HG02981 (cell line): ENCODE results near the gene VCL.
"Not testable (repeated sequence)": the region's sequence is repeated elsewhere in the genome, so short reads cannot be mapped to it uniquely, and the experiment has no call there.

Experiments used
- ATAC-seq: cut with Tn5 transposase; IDR thresholded peaks from one replicate; pipeline ENCODE4 v1.9.1; 2021; ENCODE audit warnings: mild to moderate bottlenecking, moderate library complexity; ENCODE audit not compliant: unreplicated experiment

The VCL gene

DNA sequence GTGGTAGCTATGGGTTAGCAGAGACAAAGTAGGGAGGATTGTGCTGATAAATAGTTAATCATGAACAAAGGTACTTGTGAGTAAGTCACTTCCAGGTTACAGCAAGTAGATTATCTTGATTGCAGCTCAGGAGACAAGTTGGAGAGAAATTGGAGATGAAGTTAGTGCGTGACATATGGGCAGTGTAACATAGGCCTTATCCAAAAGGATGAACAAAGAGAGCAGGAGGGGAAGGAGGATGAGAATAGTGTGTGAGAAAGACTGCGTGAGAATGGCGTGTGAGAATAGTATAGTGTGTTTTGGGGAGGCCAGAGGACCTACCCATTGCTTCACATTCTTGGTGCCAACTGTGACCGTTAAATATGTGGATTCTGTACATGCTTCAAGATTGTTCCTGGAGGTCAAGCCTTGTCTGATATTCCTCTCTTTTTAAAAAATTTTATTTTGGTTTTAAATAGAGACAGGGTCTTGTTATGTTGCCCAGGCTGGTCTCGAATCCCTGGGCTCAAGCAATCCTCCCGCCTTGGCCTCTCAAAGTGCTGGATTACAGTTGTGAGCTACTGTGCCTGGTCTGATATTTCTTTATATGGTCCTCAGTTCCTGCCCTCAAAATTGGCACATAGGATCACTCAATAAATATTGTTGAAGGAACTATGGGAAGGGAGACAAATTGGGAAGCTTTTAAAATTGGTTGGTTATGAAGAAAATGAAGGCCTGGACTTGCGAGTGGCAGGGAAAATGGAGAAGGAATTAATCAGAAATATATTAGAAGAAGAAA, 3.2 kb downstream of the VCL start:
- no peak for ATAC-seq

DNA sequence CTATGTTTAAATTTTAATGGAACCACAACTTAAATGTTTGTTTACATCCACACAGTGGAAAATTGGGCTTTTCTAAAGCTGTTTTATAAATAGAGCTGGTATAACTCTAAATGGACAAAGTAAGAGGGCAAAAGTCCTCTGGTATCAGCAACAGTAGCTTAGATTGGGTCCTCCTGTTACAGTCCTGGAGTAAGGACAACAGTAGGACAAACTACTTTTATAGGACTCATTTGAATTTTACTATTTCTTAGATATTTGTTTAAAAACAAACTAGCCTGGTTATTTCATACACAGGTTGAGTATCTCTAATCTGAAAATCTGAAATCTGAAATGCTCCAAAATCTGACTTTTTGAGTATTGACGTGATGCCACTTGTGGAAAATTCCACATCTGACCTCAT, 8.4 kb downstream of the VCL start:
- no peak for ATAC-seq

DNA sequence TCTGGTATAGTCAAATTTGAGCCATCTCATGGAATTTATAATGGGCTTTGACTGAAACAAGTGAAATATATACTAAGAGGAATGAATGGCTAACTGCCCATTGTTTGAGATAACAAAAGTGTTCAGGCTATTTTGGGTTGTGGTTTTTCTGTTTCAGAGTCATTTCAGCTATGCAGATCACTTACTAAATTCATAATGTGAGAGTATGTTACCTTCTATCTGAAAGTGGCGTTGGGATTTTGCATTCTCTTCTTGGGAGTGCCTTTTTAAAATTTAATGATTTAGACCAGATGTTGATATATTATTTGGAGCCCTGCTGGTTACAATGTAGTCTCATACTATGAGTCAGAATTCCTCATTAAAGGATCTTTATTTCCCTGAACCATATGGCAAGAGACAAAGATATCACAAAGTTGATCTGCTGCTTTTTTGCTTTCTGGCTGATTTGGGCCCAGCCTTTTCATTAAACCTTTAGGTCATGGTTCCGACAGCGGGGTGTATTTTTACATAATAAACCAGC, 10.4 kb downstream of the VCL start:
- peak; percentile 64 for ATAC-seq

GRCh38 chr10:74011017-74011416, 13.1 kb downstream of the VCL start:
- no peak for ATAC-seq

DNA sequence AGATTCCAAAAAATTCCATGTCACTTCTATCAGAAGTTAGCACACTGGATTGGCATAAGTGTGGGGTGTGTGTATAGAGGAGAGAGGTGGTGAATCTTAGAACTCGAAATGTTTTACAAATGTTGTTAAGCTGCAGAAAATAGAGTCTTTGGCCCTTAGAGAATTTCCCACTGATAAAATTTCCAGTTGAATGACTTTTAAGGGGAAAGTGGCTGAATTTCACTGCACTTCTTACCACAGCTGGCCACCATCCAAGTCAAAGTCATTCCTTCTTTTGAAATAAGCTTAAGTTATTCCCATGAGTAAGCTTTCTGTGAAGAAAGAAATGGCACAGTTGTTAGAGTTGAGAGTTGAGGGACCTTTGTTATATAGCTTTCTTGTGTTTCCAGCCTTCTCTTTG, 13.9 kb downstream of the VCL start:
- ATAC-seq = no peak

DNA sequence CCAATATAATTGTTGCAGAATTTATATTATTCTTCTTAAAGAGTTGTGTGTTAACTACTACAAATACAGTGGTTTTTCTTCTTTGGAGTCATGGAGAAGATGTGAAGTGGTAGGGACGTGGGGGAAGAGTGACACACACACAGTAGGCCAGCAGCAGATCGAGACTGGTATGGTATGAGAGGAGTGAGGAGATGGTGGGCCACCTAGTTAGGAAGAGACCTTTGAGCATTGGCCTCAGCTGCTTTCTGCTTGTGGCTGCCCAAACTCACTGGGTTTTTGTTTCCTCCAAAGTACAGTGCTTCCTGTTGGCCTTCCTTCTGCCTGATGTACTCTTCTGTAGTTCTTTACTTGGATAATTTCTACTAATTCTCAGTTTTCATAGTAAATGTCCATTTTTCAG, 14.6 kb downstream of the VCL start:
- ATAC-seq = no peak

- no peak for ATAC-seq
Observed at GRCh38 chr10:74013004-74013403, 15.1 kb downstream of the VCL start.

DNA sequence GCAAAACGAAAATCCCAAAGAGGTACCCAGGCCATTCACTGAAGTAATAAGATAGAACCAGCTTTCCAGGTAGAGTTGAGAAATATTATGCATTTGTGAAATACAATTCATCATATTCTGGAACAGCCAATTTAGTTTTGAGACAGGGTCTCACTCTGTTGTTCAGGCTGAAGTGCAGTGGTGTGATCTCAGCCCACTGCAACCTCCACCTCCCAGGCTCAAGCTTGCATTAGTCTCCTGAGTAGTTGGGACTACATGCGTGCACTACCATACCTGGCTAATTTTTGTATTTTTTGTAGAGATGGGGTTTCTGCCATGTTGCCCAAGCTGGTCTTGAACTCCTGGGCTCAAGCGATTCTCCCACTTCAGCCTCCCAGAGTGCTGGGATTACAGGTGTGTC, 16.7 kb downstream of the VCL start:
- ATAC-seq = not testable (repeated sequence)

DNA sequence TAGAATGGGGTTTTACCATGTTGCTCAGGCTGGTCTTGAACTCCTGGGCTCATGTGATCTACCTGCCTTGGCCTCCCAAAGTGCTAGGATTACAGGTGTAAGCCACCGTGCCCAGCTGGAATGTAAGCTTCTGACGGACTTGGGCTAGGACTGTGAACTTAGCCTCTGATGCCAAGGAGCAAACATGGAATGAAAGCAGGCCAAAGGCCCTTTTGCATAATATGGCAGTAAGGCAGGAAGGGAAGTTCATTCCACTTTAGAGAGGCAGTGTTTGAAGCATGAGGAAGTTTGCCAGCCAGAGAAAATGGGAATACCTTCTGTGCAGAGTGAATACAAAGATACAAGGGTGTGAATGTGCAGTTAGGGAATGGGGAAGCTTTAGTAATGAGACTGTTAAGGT, 20.3 kb downstream of the VCL start:
- no peak for ATAC-seq

- no peak for ATAC-seq
Observed at GRCh38 chr10:74021248-74022055, 23.5 kb downstream of the VCL start.

- ATAC-seq = no peak
Observed at GRCh38 chr10:74022926-74023629, 25.2 kb downstream of the VCL start.

DNA sequence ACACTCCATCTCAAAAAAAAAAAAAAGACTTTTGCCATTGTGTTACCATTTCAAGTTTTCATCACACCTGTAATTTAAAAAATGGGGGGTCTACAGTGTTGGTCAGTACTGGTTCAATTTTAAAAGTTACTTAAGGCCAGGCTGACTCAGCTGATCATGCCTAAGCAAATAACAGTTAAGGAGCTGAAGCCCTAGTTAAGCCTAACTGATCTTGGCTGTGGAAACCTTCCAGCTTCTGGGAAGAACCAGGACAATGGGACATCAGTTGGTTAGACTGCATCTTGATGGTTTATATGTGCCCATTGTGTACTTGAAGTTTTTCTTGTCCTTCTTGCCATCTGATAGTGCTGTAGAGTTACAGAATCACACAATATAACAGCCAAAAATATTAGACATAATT, 26.7 kb downstream of the VCL start:
- ATAC-seq = no peak

GRCh38 chr10:74025380-74025978, 27.6 kb downstream of the VCL start:
- no peak for ATAC-seq

DNA sequence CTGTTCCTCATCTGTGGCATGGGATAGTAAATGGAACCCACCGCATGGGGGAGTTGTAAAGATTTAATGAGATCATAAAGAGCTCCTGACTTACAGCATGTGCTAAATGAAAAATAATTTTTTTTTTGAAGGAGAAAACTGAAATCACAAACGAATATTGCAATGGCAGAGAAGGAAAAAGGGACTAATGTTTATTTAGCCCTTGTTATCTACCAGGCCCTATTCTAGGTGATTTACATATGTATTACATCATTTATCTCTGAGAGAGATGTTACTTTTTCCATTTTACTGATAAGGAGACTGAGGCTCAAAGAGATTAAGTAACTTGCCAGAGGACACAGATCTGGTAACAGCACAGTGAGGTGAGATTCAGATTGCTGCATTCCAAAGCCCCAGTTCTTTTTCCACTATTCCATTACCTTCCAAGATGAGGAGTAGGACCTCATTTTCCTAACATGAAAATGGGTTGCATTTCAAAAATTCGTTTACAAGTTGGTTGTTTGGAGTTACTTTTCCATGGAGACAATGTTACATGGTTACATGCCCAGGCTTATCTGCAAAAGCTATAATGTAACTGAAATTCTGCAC, 28.6 kb downstream of the VCL start:
- ATAC-seq = no peak

GRCh38 chr10:74027702-74028101, 29.8 kb downstream of the VCL start:
- ATAC-seq = no peak

DNA sequence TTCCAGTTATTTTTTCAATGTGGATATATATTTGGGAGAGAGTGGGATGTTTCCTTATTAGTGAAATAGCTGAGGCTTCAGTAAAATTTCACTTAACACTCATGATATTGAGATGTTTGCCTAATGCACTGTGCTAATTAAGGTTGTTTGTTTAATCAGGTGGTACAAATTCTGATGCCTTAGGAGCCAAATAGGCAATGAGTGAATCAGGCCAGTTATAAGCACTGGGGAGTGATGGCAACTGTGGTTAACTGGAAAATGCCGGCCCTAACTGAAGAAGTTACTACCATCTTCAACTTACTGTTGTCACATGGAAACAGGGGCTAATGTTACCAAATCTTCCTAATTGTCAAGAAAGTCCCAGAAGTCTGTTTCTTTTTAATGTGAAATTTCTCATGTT, 32.0 kb downstream of the VCL start:
- no peak for ATAC-seq

GRCh38 chr10:74032208-74032607, 34.3 kb downstream of the VCL start:
- not testable (repeated sequence) for ATAC-seq

DNA sequence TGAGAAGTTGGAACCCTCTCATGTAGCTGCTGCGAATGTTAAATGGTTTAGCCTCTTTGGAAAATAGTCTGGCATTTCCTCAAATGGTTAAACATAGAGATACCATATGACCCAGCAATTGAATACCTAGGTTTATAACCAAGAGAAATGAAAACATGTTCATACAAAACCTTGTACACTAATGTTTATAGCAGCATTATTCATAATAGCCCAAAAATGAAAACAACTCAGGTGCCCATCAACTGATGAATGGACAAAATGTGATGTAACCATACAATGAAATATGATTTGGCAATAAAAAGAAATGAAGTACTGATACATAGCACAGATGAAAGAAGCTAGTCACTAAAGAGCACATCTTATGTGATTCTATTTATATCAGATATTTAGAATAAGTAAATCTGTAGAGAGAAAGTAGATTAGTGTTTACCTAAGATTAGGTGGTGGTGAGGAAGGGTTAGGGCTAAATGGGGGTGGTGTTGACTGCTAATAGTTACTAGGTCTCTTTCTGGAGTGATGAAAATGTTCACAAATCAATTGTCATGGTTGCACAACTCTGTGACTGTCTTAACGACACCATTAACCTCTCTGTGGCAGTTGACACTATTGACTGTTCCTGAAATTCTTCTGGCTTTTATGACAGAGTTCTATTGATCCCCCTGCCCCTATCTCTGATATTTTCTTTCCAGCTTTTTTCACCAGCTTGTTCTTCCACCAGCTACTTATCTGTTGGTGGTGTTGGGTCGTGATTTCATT, 35.2 kb downstream of the VCL start:
- ATAC-seq = no peak

DNA sequence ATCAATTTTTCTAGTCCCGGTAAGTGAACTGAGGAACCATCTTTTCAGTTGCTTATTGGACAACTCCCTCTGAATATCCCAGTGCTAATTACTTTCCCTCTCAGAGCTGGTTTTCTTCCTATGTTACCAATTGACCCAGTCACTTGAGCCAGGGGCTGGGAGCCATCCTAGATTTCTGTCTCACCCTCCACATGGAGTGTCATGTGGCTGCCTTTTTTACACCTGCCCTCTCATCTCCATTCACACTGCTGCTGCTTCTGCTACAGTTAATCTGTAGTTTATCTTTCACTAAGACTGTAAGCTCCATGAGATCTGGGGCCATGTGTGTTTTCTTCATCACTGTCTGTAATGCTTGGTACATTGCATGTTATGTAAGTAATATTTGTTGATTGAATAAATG, 35.8 kb downstream of the VCL start:
- no peak for ATAC-seq

DNA sequence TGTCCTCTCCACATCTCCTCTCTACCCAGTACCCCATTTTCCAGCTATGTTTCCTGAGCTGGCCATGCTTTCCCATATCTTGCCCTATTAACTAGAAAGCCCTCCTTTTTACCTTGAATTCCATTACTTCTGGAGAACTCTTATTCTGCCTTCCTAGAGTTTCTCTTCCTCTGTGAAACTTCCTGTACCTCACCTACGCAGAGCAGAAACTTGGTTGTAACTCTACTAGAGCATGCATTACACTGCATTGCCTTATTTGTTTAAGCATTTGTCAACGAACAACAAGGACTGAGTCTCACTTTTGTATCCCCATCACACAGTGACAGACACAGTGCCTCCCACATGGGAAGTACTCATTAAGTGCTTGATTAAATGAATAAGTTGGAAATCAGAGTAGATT, 36.4 kb downstream of the VCL start:
- ATAC-seq = no peak
